Peyer's patch (tissue), 4 donors: Measurements from ENCODE around the gene TUBGCP3.

Source experiments
- CTCF ChIP-seq, 6 experiments: fragments of 450-650 bp in 4 of 6; fragments of 200-600 bp in 2 of 6; sonication (generic) in 1 of 6; IDR thresholded peaks; one replicate each; pipeline ENCODE4 v1.5.1; 2017 to 2019; ENCODE audit warnings: antibody characterized with exemption in 6 of 6, mild to moderate bottlenecking in 3 of 6, moderate library complexity in 1 of 6
- POLR2A ChIP-seq, 2 donors: fragments of 450-650 bp; IDR thresholded peaks; one replicate each; pipeline ENCODE4 v1.5.1; 2017; ENCODE audit warnings: antibody characterized with exemption in 2 of 2, mild to moderate bottlenecking in 2 of 2, moderate library complexity in 2 of 2

- no peak for TF ChIP-seq CTCF (IDR thresholded peaks at IDR 0.05)
- TF ChIP-seq POLR2A (IDR thresholded peaks at IDR 0.05) = no peak
Measured at GRCh38 chr13:112629161-112629560, 41.2 kb upstream of the TUBGCP3 start.
